ENCODE results near the gene LCN6.
"Not testable (repeated sequence)": the region's sequence is repeated elsewhere in the genome, so short reads cannot be mapped to it uniquely, and the experiment has no call there.

LCN6 gene

DNA sequence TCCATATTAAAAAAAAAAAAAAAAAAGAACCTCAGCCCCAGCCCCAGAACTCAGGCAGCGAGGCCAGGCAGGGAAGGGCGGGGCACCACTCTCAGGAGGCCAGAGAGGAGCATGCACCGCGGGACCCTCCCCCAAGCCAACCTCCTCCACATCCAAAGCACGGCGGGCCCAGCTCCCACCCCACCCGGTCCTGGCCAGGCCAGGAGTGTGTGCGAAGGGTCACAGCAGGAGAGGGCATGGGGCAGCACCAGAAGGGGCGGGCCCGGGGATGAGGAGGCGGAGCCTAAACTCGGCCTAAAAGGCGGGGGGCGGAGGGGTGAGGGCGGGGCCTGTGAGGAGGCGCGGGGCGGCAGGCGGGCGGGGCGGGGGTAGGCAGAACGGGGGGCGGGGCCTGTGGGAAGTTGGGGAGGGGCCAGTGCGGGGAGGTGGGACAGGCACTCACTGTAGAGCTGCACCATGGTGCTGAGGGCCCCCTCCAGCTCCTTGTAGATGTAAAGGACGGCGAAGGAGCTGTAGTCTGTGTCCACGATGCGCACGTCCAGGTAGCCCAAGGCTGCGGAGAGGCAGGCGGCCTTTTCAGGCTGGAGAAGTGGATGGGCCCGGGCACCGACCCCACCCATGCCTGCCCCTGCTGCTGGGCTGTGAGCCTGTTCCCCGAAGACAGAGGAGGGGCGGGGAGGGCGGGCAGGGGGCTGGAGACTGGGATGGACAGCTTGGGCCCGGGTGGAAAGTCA lies 14.8 kb upstream of the LCN6 start:
- Histone ChIP-seq H3K4me1 (ENCODE audit: control insufficient read depth, insufficient read depth, low read length) (peaks cover 5% of the 10 kb centered on the region), H3K36me3 (ENCODE audit: insufficient read depth, low read length) (no peaks in the 10 kb centered on the region), H3K4me2 (ENCODE audit: low read length) (no peak overlapping the region), H3K27me3 (ENCODE audit: control insufficient read depth, insufficient read depth, low read length) (peaks cover 23% of the 10 kb centered on the region), H3K4me3 (ENCODE audit: low read length) (no peak overlapping the region), H3K9ac (ENCODE audit: low read depth, low read length) (no peak overlapping the region), H3K9me3 (replicated peaks; ENCODE audit: low read length) (no peaks in the 10 kb centered on the region)

DNA sequence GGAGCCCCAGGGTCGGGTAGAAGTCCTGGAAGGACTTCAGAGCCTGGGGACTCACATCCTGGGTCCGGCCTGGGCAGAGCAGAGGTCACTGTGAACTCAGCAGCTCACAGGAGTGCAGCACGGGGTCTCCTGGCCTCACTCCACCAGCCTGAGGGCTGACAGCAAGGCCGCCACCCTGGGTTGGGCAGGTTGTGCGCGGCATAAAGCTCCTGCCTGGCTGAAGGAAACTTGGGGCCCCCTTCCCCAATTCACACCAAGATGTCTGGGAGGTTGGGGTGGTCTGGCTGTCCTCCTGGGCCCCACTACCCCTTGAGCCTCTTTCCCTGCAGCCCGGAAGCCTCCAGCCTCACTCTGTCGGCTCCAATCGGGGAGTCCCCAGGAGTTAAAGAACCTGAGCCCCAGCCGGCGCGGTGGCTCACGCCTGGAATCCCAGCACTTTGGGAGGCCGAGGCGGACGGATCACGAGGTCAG lies 13.9 kb upstream of the LCN6 start:
- Histone ChIP-seq H3K4me1 (ENCODE audit: control insufficient read depth, insufficient read depth, low read length) (peaks cover 13% of the 10 kb centered on the region), H3K4me2 (ENCODE audit: low read length) (no peak overlapping the region), H3K27me3 (ENCODE audit: control insufficient read depth, insufficient read depth, low read length) (peaks cover 22% of the 10 kb centered on the region), H3K9ac (ENCODE audit: low read depth, low read length) (no peak overlapping the region), H3K4me3 (ENCODE audit: low read length) (no peak overlapping the region), H3K9me3 (replicated peaks; ENCODE audit: low read length) (no peaks in the 10 kb centered on the region), H3K36me3 (ENCODE audit: insufficient read depth, low read length) (no peaks in the 10 kb centered on the region)

DNA sequence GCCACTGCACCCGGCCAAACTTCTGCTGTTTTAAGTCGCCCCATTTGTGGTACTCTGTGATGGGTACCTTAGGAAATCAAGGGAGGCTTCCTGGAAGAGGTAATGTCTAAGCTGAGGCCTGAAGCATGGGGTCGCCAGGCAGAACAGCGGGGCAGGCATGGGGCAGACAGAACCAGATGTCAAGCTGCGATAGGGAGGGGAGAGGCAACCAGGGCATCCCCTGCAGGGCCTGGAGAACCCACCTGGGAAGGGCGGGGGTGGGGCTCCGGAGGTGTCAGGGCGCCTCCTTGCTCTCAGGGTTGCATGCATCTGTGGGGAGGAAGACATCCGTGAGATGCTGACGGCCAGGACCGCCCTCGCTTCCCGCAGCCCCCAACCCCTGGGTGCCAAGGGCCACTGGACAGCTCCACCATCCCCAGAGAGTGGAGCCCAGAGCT lies 13.2 kb upstream of the LCN6 start:
- Histone ChIP-seq H3K27me3 (ENCODE audit: control insufficient read depth, insufficient read depth, low read length) (peaks cover 22% of the 10 kb centered on the region), H3K4me1 (ENCODE audit: control insufficient read depth, insufficient read depth, low read length) (peaks cover 14% of the 10 kb centered on the region), H3K36me3 (ENCODE audit: insufficient read depth, low read length) (no peaks in the 10 kb centered on the region), H3K9ac (ENCODE audit: low read depth, low read length) (no peak overlapping the region), H3K9me3 (replicated peaks; ENCODE audit: low read length) (no peaks in the 10 kb centered on the region), H3K4me2 (ENCODE audit: low read length) (no peak overlapping the region), H3K4me3 (ENCODE audit: low read length) (no peak overlapping the region)

DNA sequence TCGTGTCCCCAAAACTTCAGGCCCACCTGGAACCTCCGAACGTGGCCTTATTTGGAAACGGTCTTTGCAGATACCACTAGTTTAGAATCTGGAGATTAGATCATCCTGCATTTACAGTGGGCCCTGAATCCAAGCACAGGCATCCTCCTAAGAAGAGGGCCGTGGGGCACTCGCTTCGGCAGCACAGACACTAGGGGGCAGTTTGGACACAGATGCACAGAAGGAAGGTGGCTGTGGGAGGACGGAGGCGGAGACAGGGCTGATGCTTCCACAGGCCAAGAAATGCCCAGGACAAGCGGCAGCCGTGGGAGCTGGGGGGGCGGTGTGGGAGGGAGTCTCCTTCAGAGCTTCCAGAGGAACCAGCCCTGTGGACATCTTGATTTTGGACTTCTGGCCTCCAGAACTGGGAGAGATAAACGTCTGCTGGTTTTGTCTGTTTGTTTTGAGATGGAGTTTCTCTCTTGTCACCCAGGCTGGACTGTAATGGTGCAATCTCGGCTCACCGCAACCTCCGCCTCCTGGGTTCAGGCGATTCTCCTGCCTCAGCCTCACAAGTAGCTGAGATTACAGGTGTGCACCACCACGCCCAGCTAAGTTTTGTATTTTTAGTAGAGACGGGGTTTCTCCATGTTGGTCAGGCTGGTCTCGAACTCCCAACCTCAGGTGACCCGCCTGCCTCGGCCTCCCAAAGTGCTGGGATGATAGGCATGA lies 12.7 kb upstream of the LCN6 start:
- H3K36me3 ChIP-seq (ENCODE audit: insufficient read depth, low read length); H3K4me3 ChIP-seq (ENCODE audit: low read length); H3K9me3 ChIP-seq (replicated peaks; ENCODE audit: low read length); H3K9ac ChIP-seq (ENCODE audit: low read depth, low read length): not testable (repeated sequence)
- Histone ChIP-seq H3K4me1 (ENCODE audit: control insufficient read depth, insufficient read depth, low read length) (peaks cover 14% of the 10 kb centered on the region), H3K27me3 (ENCODE audit: control insufficient read depth, insufficient read depth, low read length) (peaks cover 22% of the 10 kb centered on the region), H3K4me2 (ENCODE audit: low read length) (peak overlapping the region; percentile 55)

DNA sequence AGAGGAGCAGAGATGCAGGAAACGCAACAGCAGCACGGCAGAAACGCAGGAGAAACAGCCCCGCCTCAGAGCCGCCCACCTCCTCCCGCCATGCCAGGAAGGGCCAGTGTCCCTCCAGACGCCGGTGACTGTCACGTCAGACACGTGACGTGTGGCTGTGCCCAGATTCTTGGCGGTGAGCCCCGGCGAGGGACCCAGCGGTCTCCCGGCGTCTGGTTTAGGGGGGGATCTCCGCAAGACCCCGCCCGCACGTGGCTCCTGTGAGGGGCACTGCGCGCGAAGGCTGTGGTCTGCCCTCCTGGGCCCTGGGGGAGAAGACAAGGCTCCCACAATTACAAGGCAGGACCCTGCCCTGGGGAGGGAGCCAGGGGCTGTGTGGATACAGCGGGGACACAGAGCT lies 12.1 kb upstream of the LCN6 start:
- Histone ChIP-seq H3K4me1 (ENCODE audit: control insufficient read depth, insufficient read depth, low read length) (peaks cover 14% of the 10 kb centered on the region), H3K4me3 (ENCODE audit: low read length) (no peak overlapping the region), H3K27me3 (ENCODE audit: control insufficient read depth, insufficient read depth, low read length) (peaks cover 22% of the 10 kb centered on the region), H3K36me3 (ENCODE audit: insufficient read depth, low read length) (no peaks in the 10 kb centered on the region), H3K9me3 (replicated peaks; ENCODE audit: low read length) (peaks cover 8% of the 10 kb centered on the region), H3K4me2 (ENCODE audit: low read length) (no peak overlapping the region), H3K9ac (ENCODE audit: low read depth, low read length) (no peak overlapping the region)

DNA sequence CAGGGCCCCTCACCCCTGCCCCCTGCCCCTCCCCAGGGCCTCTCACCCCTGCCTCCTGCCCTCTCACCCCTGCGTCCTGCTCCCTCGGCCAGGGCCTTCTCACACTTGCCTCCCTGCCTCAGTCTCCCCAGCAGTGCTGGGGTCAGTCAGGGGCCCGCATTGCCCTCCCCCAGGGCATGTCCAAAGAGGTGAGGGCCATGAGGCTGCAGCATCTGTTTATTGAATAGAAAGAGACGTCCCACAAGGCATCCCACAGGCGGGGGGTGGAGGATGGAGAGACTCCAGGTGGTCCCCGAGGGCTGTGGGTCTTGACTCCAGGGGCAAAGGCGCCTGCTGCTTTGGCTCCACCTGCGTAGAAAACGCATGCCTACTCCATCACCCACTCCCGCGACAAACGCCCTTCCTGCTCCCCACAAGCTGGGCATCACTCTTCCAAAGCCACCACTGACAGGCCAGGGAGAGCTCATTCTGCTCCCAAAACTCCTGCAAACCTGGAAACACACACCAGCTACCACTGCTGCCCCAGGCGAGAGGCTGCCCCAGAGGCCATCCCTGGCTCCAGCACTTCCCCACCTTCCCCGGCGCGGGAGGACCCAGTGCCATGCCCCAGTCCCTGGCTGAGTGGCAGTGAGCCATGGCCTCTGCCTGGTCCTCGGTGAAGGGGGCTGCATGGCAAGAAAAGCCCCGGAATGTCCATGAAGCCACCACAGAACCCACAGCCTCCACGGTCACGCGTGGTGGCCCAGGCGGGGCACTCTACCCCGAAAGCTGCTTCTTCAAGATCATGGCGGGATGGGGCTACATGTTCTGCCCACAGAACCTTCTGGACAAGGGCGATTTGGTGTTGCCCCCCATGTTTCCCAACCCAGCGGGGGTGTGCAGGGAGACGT lies 11.4 kb upstream of the LCN6 start:
- Histone ChIP-seq H3K4me3 (ENCODE audit: low read length) (no peak overlapping the region), H3K9me3 (replicated peaks; ENCODE audit: low read length) (peaks cover 8% of the 10 kb centered on the region), H3K27me3 (ENCODE audit: control insufficient read depth, insufficient read depth, low read length) (peaks cover 22% of the 10 kb centered on the region), H3K36me3 (ENCODE audit: insufficient read depth, low read length) (no peaks in the 10 kb centered on the region), H3K4me1 (ENCODE audit: control insufficient read depth, insufficient read depth, low read length) (peaks cover 14% of the 10 kb centered on the region), H3K9ac (ENCODE audit: low read depth, low read length) (no peak overlapping the region), H3K4me2 (ENCODE audit: low read length) (no peak overlapping the region)

DNA sequence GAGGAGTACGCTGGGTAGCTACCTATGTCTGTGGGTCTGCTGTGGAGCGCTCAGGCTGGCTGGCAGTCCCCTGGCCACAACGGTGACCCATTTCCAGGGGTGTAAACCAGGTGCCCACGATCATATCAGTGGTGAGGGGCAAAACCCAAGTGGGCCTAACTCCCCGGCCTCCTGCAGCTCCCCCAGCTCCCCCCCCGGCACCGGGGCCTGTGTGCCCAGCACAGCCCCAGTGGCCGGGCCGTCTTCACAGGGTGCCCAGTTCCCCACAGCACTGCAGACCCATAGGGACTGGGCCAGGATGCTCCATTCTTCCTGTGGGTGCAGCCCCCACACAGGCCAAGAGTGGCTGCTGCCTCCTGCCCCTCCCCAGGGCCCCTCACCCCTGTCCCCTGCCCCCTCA lies 10.7 kb upstream of the LCN6 start:
- Histone ChIP-seq H3K9me3 (replicated peaks; ENCODE audit: low read length) (peaks cover 8% of the 10 kb centered on the region), H3K27me3 (ENCODE audit: control insufficient read depth, insufficient read depth, low read length) (peaks cover 15% of the 10 kb centered on the region), H3K4me2 (ENCODE audit: low read length) (no peak overlapping the region), H3K4me3 (ENCODE audit: low read length) (no peak overlapping the region), H3K36me3 (ENCODE audit: insufficient read depth, low read length) (no peaks in the 10 kb centered on the region), H3K4me1 (ENCODE audit: control insufficient read depth, insufficient read depth, low read length) (peaks cover 14% of the 10 kb centered on the region), H3K9ac (ENCODE audit: low read depth, low read length) (no peak overlapping the region)

DNA sequence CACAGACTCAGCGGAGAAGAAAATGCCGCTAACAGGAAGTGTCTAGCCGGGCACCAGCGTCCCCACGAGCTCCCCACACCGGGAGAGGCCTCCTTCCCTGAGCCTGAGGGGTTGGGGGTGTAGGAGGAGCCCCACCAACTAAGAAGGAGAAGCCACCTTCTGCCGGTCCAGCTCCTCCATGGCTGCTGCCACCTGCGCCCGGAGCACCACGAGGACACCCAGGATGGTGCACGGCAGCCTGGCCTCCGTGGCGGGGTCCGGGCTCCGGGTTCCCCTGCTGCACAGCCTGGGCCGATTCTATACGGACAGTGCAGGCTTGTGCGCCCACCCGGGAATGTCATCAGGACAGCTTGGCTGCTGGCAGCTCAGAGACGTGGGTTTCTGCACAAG lies 9.4 kb upstream of the LCN6 start:
- H3K4me2 ChIP-seq (ENCODE audit: low read length): peak overlapping the region; percentile 54
- H3K4me3 ChIP-seq (ENCODE audit: low read length): no peak overlapping the region
- H3K9ac ChIP-seq (ENCODE audit: low read depth, low read length): peak overlapping the region; percentile 35
- H3K9me3 ChIP-seq (replicated peaks; ENCODE audit: low read length): peaks cover 8% of the 10 kb centered on the region
- no peaks in the 10 kb centered on the region for H3K36me3 ChIP-seq (ENCODE audit: insufficient read depth, low read length)
- peaks cover 14% of the 10 kb centered on the region for H3K4me1 ChIP-seq (ENCODE audit: control insufficient read depth, insufficient read depth, low read length)
- H3K27me3 ChIP-seq (ENCODE audit: control insufficient read depth, insufficient read depth, low read length): peaks cover 19% of the 10 kb centered on the region

DNA sequence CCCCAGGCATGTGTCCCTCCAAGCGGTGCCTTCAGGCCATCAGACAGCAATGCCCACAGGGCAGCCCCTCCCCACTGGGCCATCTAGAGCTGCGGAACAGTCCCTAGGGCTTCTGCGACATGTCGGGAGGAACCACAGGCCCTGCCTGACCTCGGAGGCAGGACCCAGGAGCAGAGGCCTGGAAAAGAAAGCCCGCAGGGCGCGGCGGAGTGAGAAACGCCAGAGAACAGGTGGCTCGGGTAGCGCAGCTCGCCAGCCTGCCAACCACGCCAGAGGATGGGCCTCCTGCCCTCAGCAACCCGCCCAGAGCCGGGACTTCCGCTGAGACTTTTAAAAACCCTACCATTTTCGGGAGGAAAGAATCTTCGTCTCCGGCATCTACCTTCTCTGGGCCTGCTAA lies 9.0 kb upstream of the LCN6 start:
- H3K9me3 ChIP-seq (replicated peaks; ENCODE audit: low read length): peaks cover 8% of the 10 kb centered on the region
- H3K4me2 ChIP-seq (ENCODE audit: low read length): peak overlapping the region; percentile 54
- peak overlapping the region; percentile 35 for H3K9ac ChIP-seq (ENCODE audit: low read depth, low read length)
- peaks cover 14% of the 10 kb centered on the region for H3K4me1 ChIP-seq (ENCODE audit: control insufficient read depth, insufficient read depth, low read length)
- no peak overlapping the region for H3K4me3 ChIP-seq (ENCODE audit: low read length)
- H3K36me3 ChIP-seq (ENCODE audit: insufficient read depth, low read length): no peaks in the 10 kb centered on the region
- peaks cover 19% of the 10 kb centered on the region for H3K27me3 ChIP-seq (ENCODE audit: control insufficient read depth, insufficient read depth, low read length)

DNA sequence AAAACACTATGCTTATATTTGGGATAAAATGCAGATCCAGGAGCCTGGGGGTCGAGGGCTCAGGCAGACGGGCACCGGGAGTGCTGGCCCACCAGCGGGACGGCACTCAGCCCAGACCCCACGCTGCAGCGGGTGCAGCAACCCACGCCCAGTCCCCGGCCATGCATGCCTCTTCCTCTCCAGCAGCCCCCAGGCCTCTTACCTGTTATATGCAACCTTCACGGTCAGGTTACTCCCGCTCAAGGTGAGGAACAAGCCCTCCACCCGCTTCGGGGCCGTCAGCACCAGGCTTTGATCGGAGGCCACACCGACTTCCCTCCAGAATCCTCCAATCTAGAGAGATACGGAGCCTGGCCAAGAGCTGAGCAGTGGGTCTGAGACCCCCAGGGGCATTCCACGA lies 8.5 kb upstream of the LCN6 start:
- Histone ChIP-seq H3K9ac (ENCODE audit: low read depth, low read length) (no peak overlapping the region), H3K4me3 (ENCODE audit: low read length) (no peak overlapping the region), H3K36me3 (ENCODE audit: insufficient read depth, low read length) (no peaks in the 10 kb centered on the region), H3K4me2 (ENCODE audit: low read length) (no peak overlapping the region), H3K4me1 (ENCODE audit: control insufficient read depth, insufficient read depth, low read length) (peaks cover 14% of the 10 kb centered on the region), H3K9me3 (replicated peaks; ENCODE audit: low read length) (peaks cover 8% of the 10 kb centered on the region), H3K27me3 (ENCODE audit: control insufficient read depth, insufficient read depth, low read length) (peaks cover 23% of the 10 kb centered on the region)

DNA sequence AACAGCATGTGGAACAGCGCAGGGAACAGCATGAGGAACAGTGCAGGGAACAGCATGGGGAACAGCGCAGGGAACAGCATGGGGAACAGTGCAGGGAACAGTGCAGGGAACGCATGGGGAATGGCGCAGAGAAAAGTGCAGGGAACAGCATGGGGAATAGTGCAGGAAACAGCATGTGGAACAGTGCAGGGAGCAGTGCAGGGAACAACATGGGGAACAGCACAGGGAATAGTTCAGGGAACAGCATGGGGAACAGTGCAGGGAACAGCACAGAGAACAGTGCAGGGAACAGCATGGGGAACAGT lies 7.8 kb upstream of the LCN6 start:
- Histone ChIP-seq H3K9ac (ENCODE audit: low read depth, low read length) (no peak overlapping the region), H3K4me3 (ENCODE audit: low read length) (no peak overlapping the region), H3K4me1 (ENCODE audit: control insufficient read depth, insufficient read depth, low read length) (peaks cover 14% of the 10 kb centered on the region), H3K27me3 (ENCODE audit: control insufficient read depth, insufficient read depth, low read length) (peaks cover 29% of the 10 kb centered on the region), H3K4me2 (ENCODE audit: low read length) (no peak overlapping the region), H3K9me3 (replicated peaks; ENCODE audit: low read length) (peaks cover 8% of the 10 kb centered on the region), H3K36me3 (ENCODE audit: insufficient read depth, low read length) (no peaks in the 10 kb centered on the region)
